GM23338 (cell line): ENCODE measurements around the gene NRSN2. TPM values are rescaled to one million over a fixed set of nuclear protein-coding genes. Genes with fewer than 3 reads are reported as not detected.

Experiments used
- ATAC-seq: fragments of 200-7000 bp; cut with Tn5 transposase; 3 replicates; pipeline ENCODE4 v1.9.1; 2020
- DNase-seq: peaks from one replicate; pipeline ENCODE4 v3.0.0-alpha.2; 2015; ENCODE audit warnings: low spot score
- H2AFZ ChIP-seq: fragments of 200-600 bp; sonication (generic); 2 replicates; pipeline ENCODE4 v1.8.0; 2016; ENCODE audit warnings: antibody characterized with exemption, mild to moderate bottlenecking, moderate library complexity
- H3F3A ChIP-seq: fragments of 200-600 bp; sonication (generic); replicated peaks from 2 replicates; pipeline ENCODE4 v1.8.0; 2017; ENCODE audit warnings: antibody characterized with exemption, mixed run types, low read depth
- H3K27ac ChIP-seq: fragments of 200-600 bp; sonication (generic); 2 replicates; pipeline ENCODE4 v1.6.1; 2016; ENCODE audit warnings: low read depth
- H3K27me3 ChIP-seq: fragments of 200-600 bp; sonication (generic); 2 replicates; pipeline ENCODE4 v1.8.0; 2016; ENCODE audit warnings: mild to moderate bottlenecking, mixed run types, moderate library complexity; ENCODE audit not compliant: insufficient read depth
- H3K36me3 ChIP-seq: fragments of 200-600 bp; sonication (generic); 2 replicates; pipeline ENCODE4 v1.8.0; 2016; ENCODE audit warnings: mild to moderate bottlenecking; ENCODE audit not compliant: insufficient read depth
- H3K4me1 ChIP-seq: fragments of 200-600 bp; sonication (generic); 2 replicates; pipeline ENCODE4 v1.8.0; 2016; ENCODE audit warnings: mild to moderate bottlenecking, moderate library complexity; ENCODE audit not compliant: insufficient read depth
- H3K4me2 ChIP-seq: fragments of 200-600 bp; sonication (generic); 2 replicates; pipeline ENCODE4 v1.7.1; 2017; ENCODE audit warnings: mixed run types
- H3K4me3 ChIP-seq: fragments of 200-600 bp; sonication (generic); 2 replicates; pipeline ENCODE4 v1.6.1; 2016; ENCODE audit warnings: mixed run types
- H3K79me2 ChIP-seq: fragments of 200-600 bp; sonication (generic); replicated peaks from 2 replicates; pipeline ENCODE4 v1.8.0; 2017; ENCODE audit warnings: mild to moderate bottlenecking; ENCODE audit not compliant: insufficient read depth
- H3K9me2 ChIP-seq: fragments of 200-600 bp; sonication (generic); 2 replicates; pipeline ENCODE4 v1.8.0; 2017; ENCODE audit not compliant: insufficient read depth
- H4K20me1 ChIP-seq: fragments of 200-600 bp; sonication (generic); replicated peaks from 2 replicates; pipeline ENCODE4 v1.8.0; 2017; ENCODE audit warnings: mild to moderate bottlenecking; ENCODE audit not compliant: insufficient read depth
- H3K27ac Mint-ChIP-seq: 2 replicates; pipeline ENCODE4 v1.8.0; 2020; ENCODE audit warnings: inconsistent platforms, mild to moderate bottlenecking, moderate library complexity, mixed read lengths
- H3K27me3 Mint-ChIP-seq: 3 replicates; pipeline ENCODE4 v1.8.0; 2022; ENCODE audit warnings: low read depth, mild to moderate bottlenecking, moderate library complexity, mixed read lengths, inconsistent platforms; ENCODE audit not compliant: insufficient read depth, poor library complexity
- H3K36me3 Mint-ChIP-seq: 3 replicates; pipeline ENCODE4 v1.8.0; 2021; ENCODE audit warnings: low read depth, mild to moderate bottlenecking, inconsistent platforms, moderate library complexity, mixed read lengths
- H3K4me1 Mint-ChIP-seq: 3 replicates; pipeline ENCODE4 v1.8.0; 2020; ENCODE audit warnings: mild to moderate bottlenecking, inconsistent platforms, mixed read lengths
- H3K4me3 Mint-ChIP-seq: 3 replicates; pipeline ENCODE4 v1.8.0; 2021; ENCODE audit warnings: moderate library complexity, mild to moderate bottlenecking, inconsistent platforms, mixed read lengths
- H3K9me3 Mint-ChIP-seq: 3 replicates; pipeline ENCODE4 v1.8.0; 2020; ENCODE audit warnings: moderate library complexity, mild to moderate bottlenecking, inconsistent platforms, mixed read lengths
- EZH2 ChIP-seq: fragments of 200-600 bp; sonication (generic); IDR thresholded peaks from one replicate; pipeline ENCODE4 v1.8.0; 2017; ENCODE audit warnings: antibody characterized with exemption, mild to moderate bottlenecking, low read depth; ENCODE audit not compliant: unreplicated experiment
- JUNB ChIP-seq: IDR thresholded peaks from one replicate; pipeline ENCODE4 v1.6.1; 2016; ENCODE audit warnings: antibody characterized with exemption; ENCODE audit not compliant: unreplicated experiment
- NANOG ChIP-seq: IDR thresholded peaks from 2 replicates; pipeline ENCODE4 v1.6.1; 2016; ENCODE audit warnings: antibody characterized with exemption, borderline replicate concordance
- POLR2AphosphoS5 ChIP-seq: IDR thresholded peaks from 2 replicates; pipeline ENCODE4 v1.6.1; 2016; ENCODE audit warnings: antibody characterized with exemption, low read depth
- STAT1 ChIP-seq: IDR thresholded peaks from one replicate; pipeline ENCODE4 v1.6.1; 2016; ENCODE audit warnings: antibody characterized with exemption; ENCODE audit not compliant: unreplicated experiment
- polyA plus RNA-seq: library from polyadenylated mRNA; unstranded; fragments of >200 nt; fragmentation: Nextera tagmentation; extraction: Ambion mirVana; gene quantifications from 2 replicates; pipeline ENCODE4 v1.2.1, GENCODE V29; 2016
- total RNA-seq: library from RNA; depleted of rRNA; stranded (reverse); fragments of >200 nt; shearing (Covaris generic); gene quantifications from 2 replicates; pipeline ENCODE4 v1.2.3, GENCODE V29; 2014
- TF ChIP-seq, protein P1 (sequence below): fragments of 250-450 bp; sonication (Bioruptor Pico); IDR thresholded peaks from 2 replicates; pipeline ENCODE4 v1.5.0; 2020; ENCODE audit warnings: mild to moderate bottlenecking, moderate library complexity

The NRSN2 gene
- total and polyA plus RNA-seq, 2 experiments from 2014 or later = 14.4 to 17.9 TPM

DNA sequence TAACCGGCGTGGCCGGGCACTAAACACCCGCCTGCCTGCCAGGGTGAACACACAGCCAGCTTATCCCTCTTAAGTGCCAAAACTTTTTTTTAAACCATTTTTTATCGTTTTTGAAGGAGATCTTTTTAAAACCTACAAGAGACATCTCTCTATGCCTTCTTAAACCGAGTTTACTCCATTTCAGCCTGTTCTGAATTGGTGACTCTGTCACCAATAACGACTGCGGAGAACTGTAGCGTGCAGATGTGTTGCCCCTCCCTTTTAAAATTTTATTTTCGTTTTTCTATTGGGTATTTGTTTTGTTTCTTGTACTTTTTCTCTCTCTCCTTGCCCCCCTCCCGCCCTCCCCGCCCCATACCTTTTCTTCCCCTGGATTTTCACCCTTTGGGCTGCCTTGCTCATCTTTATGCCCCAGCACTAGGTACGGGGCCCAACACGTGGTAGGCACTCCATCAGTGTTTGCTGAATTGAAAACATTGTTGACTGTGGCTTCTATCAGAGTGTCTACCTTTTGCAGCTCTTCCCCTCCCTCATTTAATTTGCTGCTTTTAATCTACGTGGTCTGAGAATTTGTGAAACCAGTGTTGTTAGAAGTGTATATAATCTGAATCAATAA, 48.0 kb upstream of the NRSN2 start (continued):
- TF ChIP-seq, protein P1, sequence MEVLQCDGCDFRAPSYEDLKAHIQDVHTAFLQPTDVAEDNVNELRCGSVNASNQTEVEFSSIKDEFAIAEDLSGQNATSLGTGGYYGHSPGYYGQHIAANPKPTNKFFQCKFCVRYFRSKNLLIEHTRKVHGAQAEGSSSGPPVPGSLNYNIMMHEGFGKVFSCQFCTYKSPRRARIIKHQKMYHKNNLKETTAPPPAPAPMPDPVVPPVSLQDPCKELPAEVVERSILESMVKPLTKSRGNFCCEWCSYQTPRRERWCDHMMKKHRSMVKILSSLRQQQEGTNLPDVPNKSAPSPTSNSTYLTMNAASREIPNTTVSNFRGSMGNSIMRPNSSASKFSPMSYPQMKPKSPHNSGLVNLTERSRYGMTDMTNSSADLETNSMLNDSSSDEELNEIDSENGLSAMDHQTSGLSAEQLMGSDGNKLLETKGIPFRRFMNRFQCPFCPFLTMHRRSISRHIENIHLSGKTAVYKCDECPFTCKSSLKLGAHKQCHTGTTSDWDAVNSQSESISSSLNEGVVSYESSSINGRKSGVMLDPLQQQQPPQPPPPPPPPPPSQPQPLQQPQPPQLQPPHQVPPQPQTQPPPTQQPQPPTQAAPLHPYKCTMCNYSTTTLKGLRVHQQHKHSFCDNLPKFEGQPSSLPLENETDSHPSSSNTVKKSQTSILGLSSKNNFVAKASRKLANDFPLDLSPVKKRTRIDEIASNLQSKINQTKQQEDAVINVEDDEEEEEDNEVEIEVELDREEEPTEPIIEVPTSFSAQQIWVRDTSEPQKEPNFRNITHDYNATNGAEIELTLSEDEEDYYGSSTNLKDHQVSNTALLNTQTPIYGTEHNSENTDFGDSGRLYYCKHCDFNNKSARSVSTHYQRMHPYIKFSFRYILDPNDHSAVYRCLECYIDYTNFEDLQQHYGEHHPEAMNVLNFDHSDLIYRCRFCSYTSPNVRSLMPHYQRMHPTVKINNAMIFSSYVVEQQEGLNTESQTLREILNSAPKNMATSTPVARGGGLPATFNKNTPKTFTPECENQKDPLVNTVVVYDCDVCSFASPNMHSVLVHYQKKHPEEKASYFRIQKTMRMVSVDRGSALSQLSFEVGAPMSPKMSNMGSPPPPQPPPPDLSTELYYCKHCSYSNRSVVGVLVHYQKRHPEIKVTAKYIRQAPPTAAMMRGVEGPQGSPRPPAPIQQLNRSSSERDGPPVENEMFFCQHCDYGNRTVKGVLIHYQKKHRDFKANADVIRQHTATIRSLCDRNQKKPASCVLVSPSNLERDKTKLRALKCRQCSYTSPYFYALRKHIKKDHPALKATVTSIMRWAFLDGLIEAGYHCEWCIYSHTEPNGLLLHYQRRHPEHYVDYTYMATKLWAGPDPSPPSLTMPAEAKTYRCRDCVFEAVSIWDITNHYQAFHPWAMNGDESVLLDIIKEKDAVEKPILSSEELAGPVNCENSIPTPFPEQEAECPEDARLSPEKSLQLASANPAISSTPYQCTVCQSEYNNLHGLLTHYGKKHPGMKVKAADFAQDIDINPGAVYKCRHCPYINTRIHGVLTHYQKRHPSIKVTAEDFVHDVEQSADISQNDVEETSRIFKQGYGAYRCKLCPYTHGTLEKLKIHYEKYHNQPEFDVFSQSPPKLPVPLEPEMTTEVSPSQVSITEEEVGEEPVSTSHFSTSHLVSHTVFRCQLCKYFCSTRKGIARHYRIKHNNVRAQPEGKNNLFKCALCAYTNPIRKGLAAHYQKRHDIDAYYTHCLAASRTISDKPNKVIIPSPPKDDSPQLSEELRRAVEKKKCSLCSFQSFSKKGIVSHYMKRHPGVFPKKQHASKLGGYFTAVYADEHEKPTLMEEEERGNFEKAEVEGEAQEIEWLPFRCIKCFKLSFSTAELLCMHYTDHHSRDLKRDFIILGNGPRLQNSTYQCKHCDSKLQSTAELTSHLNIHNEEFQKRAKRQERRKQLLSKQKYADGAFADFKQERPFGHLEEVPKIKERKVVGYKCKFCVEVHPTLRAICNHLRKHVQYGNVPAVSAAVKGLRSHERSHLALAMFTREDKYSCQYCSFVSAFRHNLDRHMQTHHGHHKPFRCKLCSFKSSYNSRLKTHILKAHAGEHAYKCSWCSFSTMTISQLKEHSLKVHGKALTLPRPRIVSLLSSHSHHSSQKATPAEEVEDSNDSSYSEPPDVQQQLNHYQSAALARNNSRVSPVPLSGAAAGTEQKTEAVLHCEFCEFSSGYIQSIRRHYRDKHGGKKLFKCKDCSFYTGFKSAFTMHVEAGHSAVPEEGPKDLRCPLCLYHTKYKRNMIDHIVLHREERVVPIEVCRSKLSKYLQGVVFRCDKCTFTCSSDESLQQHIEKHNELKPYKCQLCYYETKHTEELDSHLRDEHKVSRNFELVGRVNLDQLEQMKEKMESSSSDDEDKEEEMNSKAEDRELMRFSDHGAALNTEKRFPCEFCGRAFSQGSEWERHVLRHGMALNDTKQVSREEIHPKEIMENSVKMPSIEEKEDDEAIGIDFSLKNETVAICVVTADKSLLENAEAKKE (CRISPR knock-in tag) = no peak
- TF ChIP-seq JUNB (no peak), STAT1 (no peak)

GRCh38 chr20:300345-300990, 46.4 kb upstream of the NRSN2 start:
- peak; percentile 49; the same call in 1 of the 2 replicates for TF ChIP-seq POLR2AphosphoS5
- no peak for TF ChIP-seq EZH2
- peak; percentile 42 for TF ChIP-seq NANOG
- TF ChIP-seq, protein P1 (CRISPR knock-in tag) = no peak
- Histone ChIP-seq H3K27me3 (peaks cover 13% of the 10 kb centered on the region), H3K4me2 (peak overlapping the region; percentile 81), H3K36me3 (no peaks in the 10 kb centered on the region), H3F3A (peaks cover 33% of the 10 kb centered on the region), H4K20me1 (peaks cover 5% of the 10 kb centered on the region; the same call in 1 of the 2 replicates), H3K79me2 (peaks cover 41% of the 10 kb centered on the region), H3K9me2 (0 out of 2 replicates have a peak, but pooled peaks cover 3% of the 10 kb centered on the region), H3K4me3 (peak overlapping the region; percentile 97), H2AFZ (no peak overlapping the region), H3K4me1 (peaks cover 36% of the 10 kb centered on the region), H3K27ac (peak overlapping the region; percentile 98)
- DNase-seq = peak; percentile 82
- peaks cover 50% of the 10 kb centered on the region for H3K36me3 Mint-ChIP-seq
- peaks cover 5% of the 10 kb centered on the region for H3K9me3 Mint-ChIP-seq
- ATAC-seq = peak; percentile 29
- peak overlapping the region; percentile 98 for H3K27ac Mint-ChIP-seq
- peaks cover 33% of the 10 kb centered on the region for H3K27me3 Mint-ChIP-seq
- peak overlapping the region; percentile 98 for H3K4me3 Mint-ChIP-seq
- H3K4me1 Mint-ChIP-seq = peaks cover 46% of the 10 kb centered on the region
